Epithelial cell of proximal tubule (primary cell): Measurements from ENCODE around the gene CD79B. TPM values are rescaled to one million over a fixed set of nuclear protein-coding genes. Genes with fewer than 3 reads are reported as not detected.

Experiments
- DNase-seq: peaks from one replicate; pipeline ENCODE4 v3.0.0-alpha.2; 2011; ENCODE audit warnings: low read depth
- H3K4me3 ChIP-seq: 2 replicates; pipeline ENCODE4 v1.5.1; 2011; ENCODE audit warnings: low read depth, mild to moderate bottlenecking, low read length
- total RNA-seq: library from RNA; depleted of rRNA; stranded (reverse); fragments of >200 nt; gene quantifications from 2 replicates; pipeline ENCODE4 v1.2.3, GENCODE V29; 2015
- TF ChIP-seq, protein P1 (sequence below): conservative IDR thresholded peaks from 2 replicates; pipeline ENCODE4 v1.5.1; 2012; ENCODE audit warnings: low read depth, mild to moderate bottlenecking, low read length

Gene CD79B
- total RNA-seq, 1 donor from 2014 or later: not detected

DNA sequence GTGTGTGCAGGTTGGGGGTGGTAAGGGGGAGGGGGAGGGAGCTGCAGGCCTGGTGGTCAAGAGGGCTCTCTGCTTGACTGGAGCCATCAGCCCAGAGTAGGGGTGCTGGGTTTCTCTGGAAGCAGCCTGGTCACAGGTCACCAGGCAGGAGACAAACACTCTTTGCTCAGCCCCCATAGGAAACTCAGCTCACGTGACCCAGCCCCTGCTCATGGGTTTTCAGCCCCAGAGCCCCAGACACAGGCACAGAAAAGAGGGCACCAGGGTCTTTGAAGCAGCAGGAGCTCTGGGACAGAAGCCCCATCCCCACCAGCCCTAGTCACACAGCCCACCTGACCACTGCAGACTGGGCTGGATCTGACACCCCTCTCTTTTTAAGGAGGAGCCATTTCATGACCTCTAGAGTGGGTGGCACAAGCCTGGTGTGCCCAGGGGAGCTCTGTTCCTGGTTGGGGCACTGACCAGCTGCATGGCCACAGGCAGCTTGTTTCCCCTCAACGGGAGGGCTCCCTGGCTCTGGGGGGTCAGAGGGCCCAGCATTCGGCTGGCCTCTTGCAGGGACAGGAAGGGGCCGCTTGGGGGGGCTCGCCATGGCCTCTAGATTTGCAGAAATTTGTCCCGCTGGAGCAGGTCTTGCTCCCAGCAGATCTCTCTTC lies 13.8 kb upstream of the CD79B start:
- H3K4me3 ChIP-seq: no peak overlapping the region
- DNase-seq: no peak
- TF ChIP-seq, protein P1, sequence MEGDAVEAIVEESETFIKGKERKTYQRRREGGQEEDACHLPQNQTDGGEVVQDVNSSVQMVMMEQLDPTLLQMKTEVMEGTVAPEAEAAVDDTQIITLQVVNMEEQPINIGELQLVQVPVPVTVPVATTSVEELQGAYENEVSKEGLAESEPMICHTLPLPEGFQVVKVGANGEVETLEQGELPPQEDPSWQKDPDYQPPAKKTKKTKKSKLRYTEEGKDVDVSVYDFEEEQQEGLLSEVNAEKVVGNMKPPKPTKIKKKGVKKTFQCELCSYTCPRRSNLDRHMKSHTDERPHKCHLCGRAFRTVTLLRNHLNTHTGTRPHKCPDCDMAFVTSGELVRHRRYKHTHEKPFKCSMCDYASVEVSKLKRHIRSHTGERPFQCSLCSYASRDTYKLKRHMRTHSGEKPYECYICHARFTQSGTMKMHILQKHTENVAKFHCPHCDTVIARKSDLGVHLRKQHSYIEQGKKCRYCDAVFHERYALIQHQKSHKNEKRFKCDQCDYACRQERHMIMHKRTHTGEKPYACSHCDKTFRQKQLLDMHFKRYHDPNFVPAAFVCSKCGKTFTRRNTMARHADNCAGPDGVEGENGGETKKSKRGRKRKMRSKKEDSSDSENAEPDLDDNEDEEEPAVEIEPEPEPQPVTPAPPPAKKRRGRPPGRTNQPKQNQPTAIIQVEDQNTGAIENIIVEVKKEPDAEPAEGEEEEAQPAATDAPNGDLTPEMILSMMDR: no peak

DNA sequence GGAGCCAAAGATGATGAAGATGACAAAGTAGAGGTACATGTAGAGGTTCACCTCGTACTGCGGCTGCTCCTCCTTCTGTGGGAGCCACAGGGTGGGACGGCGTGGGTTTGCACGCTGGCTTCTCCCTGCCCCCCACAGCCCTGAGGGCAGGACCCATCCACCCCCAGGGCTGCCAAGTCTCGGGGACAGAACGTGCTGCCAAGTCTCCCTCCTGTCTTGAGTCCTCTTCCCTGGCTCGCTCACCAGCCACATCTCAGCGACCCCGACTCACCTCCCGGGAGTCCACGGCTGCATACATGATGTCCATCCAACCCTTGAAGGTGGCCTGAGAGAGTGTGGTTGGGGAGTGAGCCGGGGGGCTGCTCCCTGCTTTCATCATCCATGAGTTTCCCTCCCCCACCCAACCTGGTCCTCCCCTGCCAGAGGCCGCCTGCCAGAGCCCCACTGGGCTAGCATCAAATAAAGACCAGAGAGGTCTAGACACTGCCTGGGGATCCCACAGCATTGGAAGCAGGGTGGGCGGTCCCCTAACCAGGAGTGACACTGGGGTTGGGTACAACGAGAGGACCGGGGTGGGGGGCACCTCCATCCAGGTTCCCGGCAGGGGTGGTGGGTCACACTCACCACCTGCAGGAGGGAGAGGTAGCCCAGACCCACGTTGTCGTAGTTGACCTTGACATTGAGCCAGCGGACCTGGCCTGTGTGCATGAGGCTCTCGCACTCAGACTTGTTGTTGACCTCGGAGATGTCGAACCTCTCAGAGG lies 12.8 kb upstream of the CD79B start:
- DNase-seq: no peak
- no peak overlapping the region for H3K4me3 ChIP-seq
- TF ChIP-seq, protein P1: no peak

DNA sequence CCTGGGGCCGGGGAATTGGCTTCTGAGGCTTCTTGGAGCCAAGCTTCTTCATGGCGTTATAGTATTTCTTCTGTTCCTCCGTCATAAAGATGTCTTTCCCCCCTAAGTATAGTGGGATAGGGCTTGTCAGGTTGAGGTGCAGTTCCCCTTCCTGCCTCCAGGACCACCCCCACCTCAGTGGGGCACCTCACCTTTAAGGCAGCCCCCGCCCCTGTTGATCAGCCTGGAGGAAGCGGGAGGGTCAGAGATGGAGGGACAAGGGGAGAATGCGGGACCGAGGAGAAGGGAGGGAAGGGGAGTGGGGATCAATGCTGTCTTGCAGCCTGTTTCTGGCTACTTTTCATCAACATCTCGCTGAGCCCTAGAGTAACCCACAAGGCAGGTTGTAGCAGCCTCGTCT lies 11.6 kb upstream of the CD79B start:
- no peak for DNase-seq
- no peak overlapping the region for H3K4me3 ChIP-seq
- TF ChIP-seq, protein P1: peak; percentile 16

DNA sequence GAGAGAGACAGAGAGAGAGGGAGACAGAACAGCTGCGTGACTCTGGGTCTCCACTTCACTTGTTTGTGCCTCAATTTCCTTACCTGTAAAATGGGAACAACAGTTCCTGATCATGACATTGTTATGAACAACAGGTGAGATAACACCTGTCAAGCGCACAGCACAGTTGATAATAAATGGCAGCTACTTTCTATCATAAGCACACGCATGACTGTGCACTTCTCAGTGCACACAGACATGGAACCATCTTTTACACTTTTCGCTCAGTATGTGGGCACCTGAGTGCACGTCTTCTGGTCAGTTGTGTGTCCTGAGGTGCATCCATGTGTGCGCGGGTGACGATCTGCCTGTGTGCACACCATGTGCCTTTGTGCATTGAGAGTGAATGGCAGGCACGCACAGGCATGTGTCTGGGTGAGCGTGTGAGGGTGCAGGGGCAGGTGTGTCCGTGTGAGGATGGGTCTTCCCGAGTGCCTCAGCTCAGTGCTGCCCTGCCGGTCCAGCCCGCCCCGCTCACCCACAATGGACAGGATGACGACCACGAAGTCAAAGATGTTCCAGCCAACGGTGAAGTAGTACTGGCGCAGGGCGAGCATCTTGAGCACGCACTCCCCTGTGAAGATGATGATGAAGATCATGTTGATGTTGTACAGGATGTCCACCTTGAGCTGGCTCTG lies 10.3 kb upstream of the CD79B start:
- TF ChIP-seq, protein P1: no peak
- no peak for DNase-seq
- H3K4me3 ChIP-seq: no peak overlapping the region

DNA sequence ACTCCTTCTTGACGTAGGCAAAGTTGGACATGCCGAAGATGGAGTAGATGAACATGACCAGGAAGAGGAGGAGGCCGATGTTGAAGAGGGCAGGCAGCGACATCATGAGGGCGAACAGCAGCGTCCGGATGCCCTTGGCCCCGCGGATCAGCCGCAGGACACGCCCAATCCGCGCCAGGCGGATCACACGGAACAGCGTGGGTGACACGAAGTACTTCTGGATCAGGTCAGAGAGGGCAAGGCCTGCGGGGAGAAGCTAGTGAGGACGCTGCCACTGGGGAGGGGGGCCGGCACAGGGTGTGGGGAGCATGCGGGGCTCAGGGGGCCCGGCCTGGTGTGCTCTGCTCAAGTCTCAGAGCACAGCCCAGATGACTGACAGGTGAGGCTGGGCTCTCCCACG lies 9.6 kb upstream of the CD79B start:
- H3K4me3 ChIP-seq: no peak overlapping the region
- TF ChIP-seq, protein P1: no peak
- no peak for DNase-seq

DNA sequence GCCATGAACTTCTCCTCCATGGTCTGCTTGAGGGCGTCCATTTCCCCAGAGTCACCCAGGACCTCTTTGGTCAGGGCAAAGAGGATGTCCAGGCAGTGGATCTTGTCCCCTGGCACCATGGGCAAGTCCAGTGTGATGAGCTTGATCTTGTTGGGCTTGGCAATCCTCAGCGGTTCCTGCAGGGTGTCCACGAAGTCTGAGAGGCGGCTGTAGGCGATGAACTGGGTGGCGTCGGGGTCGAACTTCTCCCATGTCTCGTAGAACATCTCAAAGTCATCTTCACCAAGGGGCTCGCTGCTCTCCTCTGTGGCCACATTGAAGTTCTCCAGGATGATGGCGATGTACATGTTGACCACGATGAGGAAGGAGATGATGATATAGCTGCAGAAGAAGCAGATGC lies 9.0 kb upstream of the CD79B start:
- H3K4me3 ChIP-seq: no peak overlapping the region
- TF ChIP-seq, protein P1: no peak
- DNase-seq: no peak
